Activated CD4-positive, CD25-positive, alpha-beta regulatory T cell treated with anti-CD3 and anti-CD28 coated beads, Interleukin-2, amount 50 U/mL, for 24 hours (primary cell): ENCODE data around the gene CABLES2.

Experiments used
- ATAC-seq, 2 donors: fragments of 150-1000 bp; cut with Tn5 transposase; one replicate each; pipeline ENCODE4 v1.10.0; 2021; ENCODE audit warnings: mild to moderate bottlenecking in 1 of 2, moderate library complexity in 1 of 2

The CABLES2 gene

GRCh38 chr20:62417981-62418708, 11.1 kb upstream of the CABLES2 start:
- ATAC-seq, result no peak

GRCh38 chr20:62416651-62417637, 9.9 kb upstream of the CABLES2 start:
- no peak for ATAC-seq

GRCh38 chr20:62415354-62416111, 8.4 kb upstream of the CABLES2 start:
- ATAC-seq, result no peak

- ATAC-seq, result no peak
These were observed 6.9 kb upstream of the CABLES2 start for GRCh38 chr20:62413896-62414481.

GRCh38 chr20:62413025-62413570, 6.0 kb upstream of the CABLES2 start:
- no peak for ATAC-seq

GRCh38 chr20:62412194-62413024, 5.3 kb upstream of the CABLES2 start:
- no peak for ATAC-seq

- no peak for ATAC-seq
These were observed 4.6 kb upstream of the CABLES2 start for GRCh38 chr20:62411479-62412193.

GRCh38 chr20:62410746-62411478, 3.8 kb upstream of the CABLES2 start:
- no peak for ATAC-seq

GRCh38 chr20:62409931-62410745, 3.1 kb upstream of the CABLES2 start:
- ATAC-seq, result no peak

GRCh38 chr20:62409086-62409853, 2.2 kb upstream of the CABLES2 start:
- ATAC-seq, result no peak

GRCh38 chr20:62408640-62409039, 1.6 kb upstream of the CABLES2 start:
- ATAC-seq, result no peak

- no peak for ATAC-seq
These were observed 970 bp upstream of the CABLES2 start for GRCh38 chr20:62408055-62408454.

- ATAC-seq, result no peak
These were observed 379 bp downstream of the CABLES2 start for GRCh38 chr20:62406635-62407176.

- ATAC-seq, result no peak
These were observed 1.0 kb downstream of the CABLES2 start for GRCh38 chr20:62405981-62406513.

- no peak for ATAC-seq
These were observed 1.7 kb downstream of the CABLES2 start for GRCh38 chr20:62405108-62405980.

- no peak for ATAC-seq
These were observed 2.4 kb downstream of the CABLES2 start for GRCh38 chr20:62404761-62405107.
